Caco-2 (cell line): Measurements from ENCODE around the gene ACP7. TPM values are rescaled to one million over a fixed set of nuclear protein-coding genes. Genes with fewer than 3 reads are reported as not detected.

Source experiments
- BruUV-seq: library from RNA; stranded (reverse); fragments of 400-500 nt; replicated peaks from 2 replicates; lab custom pipeline; 2021; lab: Mats Ljungman, UMichigan
- CTCF ChIA-PET: fragments of 300-600 bp; sonication (Branson Sonifier 250); formaldehyde crosslinking; loops from one replicate; lab custom pipeline; 2022; ENCODE audit warnings: antibody characterized with exemption; lab: Charles Lee
- POLR2A ChIA-PET: fragments of 300-600 bp; sonication (Branson Sonifier 250); formaldehyde crosslinking; loops from one replicate; lab custom pipeline; 2022; ENCODE audit warnings: antibody characterized with exemption; lab: Charles Lee
- DNase-seq, 2 experiments: peaks; one replicate each; pipeline versions ENCODE4 v3.0.0 to v3.0.0-alpha.2; 2020 to 2022
- H3K27me3 ChIP-seq: replicated peaks from 2 replicates; pipeline ENCODE4 v1.6.0; 2011; ENCODE audit warnings: low read length; ENCODE audit not compliant: control insufficient read depth, insufficient read depth
- H3K36me3 ChIP-seq: 2 replicates; pipeline ENCODE4 v1.5.1; 2011; ENCODE audit warnings: low read length; ENCODE audit not compliant: control insufficient read depth, insufficient read depth
- H3K4me1 ChIP-seq: fragments of 250-450 bp; sonication (Bioruptor Pico); 2 replicates; pipeline ENCODE4 v1.5.1; 2020; ENCODE audit warnings: mild to moderate bottlenecking
- H3K4me3 ChIP-seq: 2 replicates; pipeline ENCODE4 v1.5.1; 2011; ENCODE audit warnings: low read depth, mild to moderate bottlenecking, control low read depth, low read length
- H3K9me3 ChIP-seq: fragments of 250-450 bp; sonication (Bioruptor Pico); 2 replicates; pipeline ENCODE4 v1.5.1; 2020; ENCODE audit warnings: mild to moderate bottlenecking, moderate library complexity
- H3K27ac Mint-ChIP-seq: one replicate; pipeline ENCODE4 v1.8.0; 2022; ENCODE audit warnings: mixed read lengths; ENCODE audit not compliant: unreplicated experiment
- H3K27me3 Mint-ChIP-seq: one replicate; pipeline ENCODE4 v1.8.0; 2022; ENCODE audit warnings: mixed read lengths; ENCODE audit not compliant: insufficient read depth, unreplicated experiment
- H3K36me3 Mint-ChIP-seq: one replicate; pipeline ENCODE4 v1.8.0; 2022; ENCODE audit warnings: mild to moderate bottlenecking, mixed read lengths; ENCODE audit not compliant: insufficient read depth, unreplicated experiment
- H3K4me1 Mint-ChIP-seq: one replicate; pipeline ENCODE4 v1.8.0; 2022; ENCODE audit warnings: low read depth, mixed read lengths; ENCODE audit not compliant: unreplicated experiment
- H3K4me3 Mint-ChIP-seq: one replicate; pipeline ENCODE4 v1.8.0; 2022; ENCODE audit warnings: mild to moderate bottlenecking, moderate library complexity, mixed read lengths; ENCODE audit not compliant: unreplicated experiment
- H3K9me3 Mint-ChIP-seq: one replicate; pipeline ENCODE4 v1.8.0; 2022; ENCODE audit warnings: mixed read lengths; ENCODE audit not compliant: unreplicated experiment
- CTCF ChIP-seq, 2 experiments: fragments of 200-600 bp in 1 of 2; IDR thresholded peaks; 1 replicate in 1 of 2; 2 replicates in 1 of 2; pipeline versions ENCODE4 v1.5.1 to v1.8.0; 2011 to 2022; ENCODE audit warnings: antibody characterized with exemption in 1 of 2, control low read depth in 1 of 2, inconsistent platforms in 1 of 2, low read depth in 1 of 2, low read length in 1 of 2, mild to moderate bottlenecking in 1 of 2, moderate library complexity in 1 of 2; ENCODE audit not compliant: insufficient read depth in 1 of 2, severe bottlenecking in 1 of 2, unreplicated experiment in 1 of 2
- intact Hi-C: fragments of 100-400 bp; cut with micrococcal nuclease; formaldehyde crosslinking; loops from one replicate; pipeline ENCODE4 v1.10.0; 2022; ENCODE audit not compliant: unreplicated experiment
- total RNA-seq: library from RNA; stranded (reverse); gene quantifications from 2 replicates; pipeline ENCODE4 v1.2.3, GENCODE V29; 2022

Gene ACP7
- total RNA-seq, 1 experiment from 2014 or later: 0.45 TPM

GRCh38 chr19:39099341-39099740 is 15.2 kb downstream of the ACP7 start:
- POLR2A ChIA-PET: no interaction called here

GRCh38 chr19:39100500-39101166 is 16.5 kb downstream of the ACP7 start:
- H3K27me3 Mint-ChIP-seq: no peaks in the 10 kb centered on the region
- POLR2A ChIA-PET: no interaction called here
- peaks cover 5% of the 10 kb centered on the region; the same call in 1 of the 2 replicates for H3K4me1 ChIP-seq
- H3K27me3 ChIP-seq: no peaks in the 10 kb centered on the region
- H3K9me3 Mint-ChIP-seq: no peaks in the 10 kb centered on the region
- CTCF ChIA-PET: no interaction called here
- H3K4me3 ChIP-seq: no peak overlapping the region
- peaks cover 7% of the 10 kb centered on the region for H3K4me1 Mint-ChIP-seq
- BruUV-seq: no TSS peak
- TF ChIP-seq CTCF (IDR thresholded peaks at IDR 0.05; ENCODE audit: insufficient read depth in 1 of 2, low read depth in 1 of 2, low read length in 1 of 2, severe bottlenecking in 1 of 2, unreplicated experiment in 1 of 2): no peak
- H3K36me3 ChIP-seq: no peaks in the 10 kb centered on the region
- H3K36me3 Mint-ChIP-seq: no peaks in the 10 kb centered on the region
- no peak for DNase-seq
- no peak overlapping the region for H3K27ac Mint-ChIP-seq
- intact Hi-C loops: no loop called here
- H3K9me3 ChIP-seq: peaks cover 2% of the 10 kb centered on the region
- H3K4me3 Mint-ChIP-seq: no peak overlapping the region

More at GRCh38 chr19:39099341-39099740, 15.2 kb downstream of the ACP7 start:
- no peaks in the 10 kb centered on the region for H3K27me3 ChIP-seq
- DNase-seq: no peak
- BruUV-seq: no TSS peak
- Mint-ChIP-seq H3K27ac (no peak overlapping the region), H3K4me1 (peaks cover 7% of the 10 kb centered on the region), H3K4me3 (no peak overlapping the region), H3K27me3 (no peaks in the 10 kb centered on the region), H3K9me3 (no peaks in the 10 kb centered on the region), H3K36me3 (no peaks in the 10 kb centered on the region)
- CTCF ChIA-PET: no interaction called here
- H3K4me1 ChIP-seq: peaks cover 6% of the 10 kb centered on the region; the same call in 1 of the 2 replicates
- H3K36me3 ChIP-seq: no peaks in the 10 kb centered on the region
- no peak for TF ChIP-seq CTCF (IDR thresholded peaks at IDR 0.05; ENCODE audit: insufficient read depth in 1 of 2, low read depth in 1 of 2, low read length in 1 of 2, severe bottlenecking in 1 of 2, unreplicated experiment in 1 of 2)
- intact Hi-C loops: no loop called here
- no peak overlapping the region for H3K4me3 ChIP-seq
- H3K9me3 ChIP-seq: peaks cover 7% of the 10 kb centered on the region

- POLR2A ChIA-PET: no interaction called here
- BruUV-seq: no TSS peak
- intact Hi-C loops: no loop called here
- H3K27ac Mint-ChIP-seq: no peak overlapping the region
- Histone ChIP-seq H3K36me3 (no peaks in the 10 kb centered on the region), H3K4me1 (no peaks in the 10 kb centered on the region), H3K27me3 (no peaks in the 10 kb centered on the region), H3K4me3 (no peak overlapping the region), H3K9me3 (no peaks in the 10 kb centered on the region)
- no peaks in the 10 kb centered on the region for H3K4me1 Mint-ChIP-seq
- CTCF ChIA-PET: interaction anchor here (0.8 kb wide), 1 partner anchor 24 kb away, joined by 4 read pairs; no protein-coding TSS in a partner anchor
- no peak for DNase-seq
- no peak overlapping the region for H3K4me3 Mint-ChIP-seq
- TF ChIP-seq CTCF (IDR thresholded peaks at IDR 0.05; ENCODE audit: insufficient read depth in 1 of 2, low read depth in 1 of 2, low read length in 1 of 2, severe bottlenecking in 1 of 2, unreplicated experiment in 1 of 2): no peak
- H3K36me3 Mint-ChIP-seq: no peaks in the 10 kb centered on the region
- H3K27me3 Mint-ChIP-seq: no peaks in the 10 kb centered on the region
- H3K9me3 Mint-ChIP-seq: no peaks in the 10 kb centered on the region
Measured at GRCh38 chr19:39103151-39103550, 19.0 kb downstream of the ACP7 start.
